ENCODE data around the gene OR10H5.
A peak's percentile ranks its signal among the peaks of the same experiment; 100 is the strongest.
"Not testable (repeated sequence)": the region's sequence is repeated elsewhere in the genome, so short reads cannot be mapped to it uniquely, and the experiment has no call there.

The OR10H5 gene

DNA sequence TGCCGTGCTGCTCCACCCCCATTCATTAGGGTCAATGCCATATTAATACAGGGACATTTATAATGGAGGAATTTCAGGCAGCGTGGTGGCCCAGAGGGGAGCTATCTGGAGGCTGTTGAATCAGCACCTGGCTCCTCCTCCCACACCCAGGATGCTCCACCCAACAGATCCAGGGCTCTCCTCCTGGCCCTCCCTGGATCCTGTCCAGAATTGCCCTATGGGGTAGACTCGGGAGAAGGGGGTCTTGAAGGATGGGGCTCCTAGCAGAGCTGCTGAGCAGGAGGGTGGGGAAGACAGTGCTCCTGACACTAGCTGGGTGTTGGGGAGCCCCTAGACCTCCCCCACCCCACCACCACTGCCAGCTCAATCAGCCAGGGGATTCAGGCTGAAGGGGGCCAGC is 5.2 kb upstream of the OR10H5 start:
- no peak overlapping the region for H3K4me3 ChIP-seq (ENCODE audit: low read length)
- TF ChIP-seq, protein P1, sequence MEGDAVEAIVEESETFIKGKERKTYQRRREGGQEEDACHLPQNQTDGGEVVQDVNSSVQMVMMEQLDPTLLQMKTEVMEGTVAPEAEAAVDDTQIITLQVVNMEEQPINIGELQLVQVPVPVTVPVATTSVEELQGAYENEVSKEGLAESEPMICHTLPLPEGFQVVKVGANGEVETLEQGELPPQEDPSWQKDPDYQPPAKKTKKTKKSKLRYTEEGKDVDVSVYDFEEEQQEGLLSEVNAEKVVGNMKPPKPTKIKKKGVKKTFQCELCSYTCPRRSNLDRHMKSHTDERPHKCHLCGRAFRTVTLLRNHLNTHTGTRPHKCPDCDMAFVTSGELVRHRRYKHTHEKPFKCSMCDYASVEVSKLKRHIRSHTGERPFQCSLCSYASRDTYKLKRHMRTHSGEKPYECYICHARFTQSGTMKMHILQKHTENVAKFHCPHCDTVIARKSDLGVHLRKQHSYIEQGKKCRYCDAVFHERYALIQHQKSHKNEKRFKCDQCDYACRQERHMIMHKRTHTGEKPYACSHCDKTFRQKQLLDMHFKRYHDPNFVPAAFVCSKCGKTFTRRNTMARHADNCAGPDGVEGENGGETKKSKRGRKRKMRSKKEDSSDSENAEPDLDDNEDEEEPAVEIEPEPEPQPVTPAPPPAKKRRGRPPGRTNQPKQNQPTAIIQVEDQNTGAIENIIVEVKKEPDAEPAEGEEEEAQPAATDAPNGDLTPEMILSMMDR (IDR thresholded peaks at IDR 0.05; ENCODE audit: insufficient read depth, low read depth, low read length, missing control alignments) = no peak
- DNase-seq (ENCODE audit: low read depth) = no peak

DNA sequence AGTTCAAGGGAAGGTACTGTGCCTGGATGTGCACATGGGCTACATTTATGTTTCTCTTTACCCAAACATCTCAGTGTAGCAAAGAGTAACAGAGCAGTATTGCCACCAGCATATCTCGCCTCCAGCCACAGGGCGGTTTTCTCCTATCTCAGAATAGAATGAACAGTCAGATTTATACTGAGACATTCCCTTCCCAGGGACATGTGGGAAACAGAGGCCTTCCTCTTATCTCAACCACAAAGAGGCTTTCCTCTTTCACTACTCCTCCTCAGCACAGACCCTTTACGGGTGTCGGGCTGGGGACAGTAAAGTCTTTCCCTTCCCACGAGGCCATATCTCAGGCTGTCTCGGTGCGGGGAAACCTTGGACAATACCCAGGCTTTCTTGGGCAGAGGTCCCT is 4.6 kb upstream of the OR10H5 start:
- not testable (repeated sequence) for DNase-seq (ENCODE audit: low read depth); H3K4me3 ChIP-seq (ENCODE audit: low read length)

DNA sequence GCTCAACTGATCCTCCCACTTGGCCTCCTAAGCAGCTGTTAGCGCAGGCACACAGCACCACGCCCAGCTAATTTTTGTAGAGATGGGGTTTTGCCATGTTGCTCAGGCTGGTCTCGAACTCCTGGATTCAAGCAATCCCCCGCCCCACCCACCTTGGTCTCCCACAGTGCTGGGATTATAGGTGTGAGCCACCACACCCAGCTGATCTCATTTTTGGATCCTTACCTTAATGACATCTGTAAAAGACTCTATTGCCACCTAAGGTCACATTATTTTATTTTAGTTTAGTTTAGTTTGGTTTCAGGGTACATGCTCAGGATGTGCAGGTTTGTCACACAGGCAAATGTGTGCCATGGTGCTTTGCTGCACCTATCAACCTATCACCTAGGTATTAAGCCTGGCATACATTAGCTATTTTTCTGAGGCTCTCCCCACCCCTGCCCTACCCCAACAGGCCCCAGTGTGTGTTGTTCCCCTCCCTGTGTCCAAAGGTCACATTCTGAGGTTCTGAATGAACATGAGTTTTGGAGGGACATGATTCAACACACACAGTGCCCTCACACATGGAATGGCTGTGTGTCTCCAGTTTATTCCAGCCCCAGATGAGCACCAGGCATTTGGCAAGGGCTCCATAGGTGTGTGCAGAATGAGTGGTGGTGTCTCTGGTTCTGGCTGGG is 1.3 kb downstream of the OR10H5 start:
- DNase-seq (ENCODE audit: low read depth) = no peak

DNA sequence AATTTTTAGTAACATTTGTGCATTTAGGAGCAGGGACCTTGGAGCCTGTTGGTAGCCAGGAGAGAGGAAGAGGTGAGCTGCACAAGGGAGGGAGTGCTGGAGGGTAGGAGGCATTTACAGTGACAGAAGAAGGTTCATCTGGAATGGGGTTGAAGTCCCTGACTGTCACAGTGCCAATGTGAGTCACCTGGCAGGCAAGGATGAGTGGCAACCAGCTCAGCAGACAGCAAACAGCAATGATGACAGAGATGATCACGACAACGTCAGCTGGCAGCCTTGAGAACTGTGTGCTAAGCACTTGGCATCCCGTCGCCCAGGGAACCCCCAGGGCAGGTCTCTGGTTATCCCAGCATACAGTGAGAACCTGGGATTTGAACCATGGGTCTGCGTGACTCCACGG is 2.6 kb downstream of the OR10H5 start:
- DNase-seq (ENCODE audit: low read depth) = peak; percentile 13
- no peak overlapping the region for H3K4me3 ChIP-seq (ENCODE audit: low read length)
- TF ChIP-seq, protein P1 (IDR thresholded peaks at IDR 0.05; ENCODE audit: insufficient read depth, low read depth, low read length, missing control alignments) = no peak

More for the DNA sequence above, 1.3 kb downstream of the OR10H5 start:
- no peak overlapping the region for H3K4me3 ChIP-seq (ENCODE audit: low read length)
- TF ChIP-seq, protein P1 (IDR thresholded peaks at IDR 0.05; ENCODE audit: insufficient read depth, low read depth, low read length, missing control alignments) = no peak

DNA sequence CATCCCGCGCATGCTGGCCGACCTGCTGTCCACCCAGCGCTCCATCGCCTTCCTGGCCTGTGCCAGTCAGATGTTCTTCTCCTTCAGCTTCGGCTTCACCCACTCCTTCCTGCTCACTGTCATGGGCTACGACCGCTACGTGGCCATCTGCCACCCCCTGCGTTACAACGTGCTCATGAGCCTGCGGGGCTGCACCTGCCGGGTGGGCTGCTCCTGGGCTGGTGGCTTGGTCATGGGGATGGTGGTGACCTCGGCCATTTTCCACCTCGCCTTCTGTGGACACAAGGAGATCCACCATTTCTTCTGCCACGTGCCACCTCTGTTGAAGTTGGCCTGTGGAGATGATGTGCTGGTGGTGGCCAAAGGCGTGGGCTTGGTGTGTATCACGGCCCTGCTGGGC is 6.8 kb downstream of the OR10H5 start:
- H3K4me3 ChIP-seq (ENCODE audit: low read length); DNase-seq (ENCODE audit: low read depth): not testable (repeated sequence)

DNA sequence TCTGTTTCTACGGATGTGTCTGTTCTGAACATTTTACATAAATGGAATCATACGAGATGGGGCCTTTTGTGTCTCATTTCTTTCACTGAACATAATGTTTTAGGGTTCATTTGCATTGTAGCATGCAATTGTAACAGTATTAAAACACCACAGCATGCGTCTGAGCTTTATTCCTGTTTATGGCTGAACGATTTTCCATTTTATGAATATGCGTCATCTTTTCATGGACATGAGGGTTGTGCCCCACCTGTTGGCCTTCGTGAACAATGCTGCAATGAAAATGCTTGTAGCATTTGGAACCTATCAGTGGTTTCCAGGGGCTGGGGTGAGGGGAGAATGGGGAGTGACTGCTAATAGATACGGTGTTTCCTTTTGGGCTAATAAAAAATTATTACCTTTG is 22.9 kb downstream of the OR10H5 start:
- no peak overlapping the region for H3K4me3 ChIP-seq (ENCODE audit: low read length)
- TF ChIP-seq, protein P1 (IDR thresholded peaks at IDR 0.05; ENCODE audit: insufficient read depth, low read depth, low read length, missing control alignments) = peak; percentile 35
- no peak for DNase-seq (ENCODE audit: low read depth)

DNA sequence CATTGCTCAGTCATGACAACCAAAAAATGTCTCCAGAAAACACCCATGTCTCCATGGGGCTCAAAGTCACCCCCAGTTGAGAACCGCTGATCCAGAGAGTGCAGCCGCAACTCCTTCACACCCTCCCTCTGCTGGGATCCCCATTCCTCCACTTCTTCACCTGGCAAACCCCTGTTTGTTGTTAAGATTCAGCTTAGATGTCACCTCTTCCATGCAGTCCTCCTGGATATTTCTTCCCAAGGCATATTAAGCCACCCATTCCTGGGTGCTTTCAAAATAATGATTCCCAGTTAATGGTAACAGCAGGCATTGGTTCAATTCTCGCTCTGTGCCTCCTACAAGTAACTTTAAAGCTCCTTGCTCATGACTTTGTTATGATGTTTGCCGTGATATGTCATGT is 24.0 kb downstream of the OR10H5 start:
- DNase-seq (ENCODE audit: low read depth) = no peak
- TF ChIP-seq, protein P1 (IDR thresholded peaks at IDR 0.05; ENCODE audit: insufficient read depth, low read depth, low read length, missing control alignments) = no peak
- H3K4me3 ChIP-seq (ENCODE audit: low read length) = no peak overlapping the region

DNA sequence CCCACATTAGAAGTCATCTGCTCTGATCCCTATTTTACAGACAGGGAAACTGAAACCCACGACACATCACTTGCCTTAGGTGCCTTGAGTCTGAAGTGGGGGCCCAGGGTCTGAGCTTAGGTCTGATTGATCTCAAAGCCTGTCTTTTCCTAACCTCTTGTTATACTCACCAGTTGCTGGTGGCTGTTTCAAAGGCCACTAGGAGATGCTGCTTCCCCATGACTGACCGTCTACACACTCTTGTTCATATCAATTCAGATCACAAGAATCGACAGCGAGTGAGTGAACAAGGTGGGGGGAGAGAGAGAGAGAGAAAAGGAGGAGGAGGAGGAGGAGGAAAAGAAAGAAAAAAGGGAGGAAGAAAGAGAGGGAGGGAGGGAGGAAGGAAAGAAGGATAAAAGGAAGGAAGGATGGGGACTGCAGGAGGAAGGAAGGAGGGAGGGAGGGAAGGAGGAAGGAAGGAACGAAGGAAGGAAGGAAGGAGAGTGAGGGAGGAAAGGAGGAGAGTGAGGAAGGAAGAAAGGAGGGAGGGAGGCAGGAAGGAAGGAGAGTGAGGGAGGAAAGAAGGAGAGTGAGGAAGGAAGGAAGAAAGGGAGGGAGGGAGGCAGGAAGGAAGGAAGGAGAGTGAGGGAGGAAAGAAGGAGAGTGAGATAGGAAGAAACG is 24.7 kb downstream of the OR10H5 start:
- TF ChIP-seq, protein P1 (IDR thresholded peaks at IDR 0.05; ENCODE audit: insufficient read depth, low read depth, low read length, missing control alignments) = peak; percentile 63
- DNase-seq (ENCODE audit: low read depth) = peak; percentile 52
- no peak overlapping the region for H3K4me3 ChIP-seq (ENCODE audit: low read length)

Data from epithelial cell of esophagus (primary cell).